ENCODE measurements around the gene TOR1B.
"Not testable (repeated sequence)": the region's sequence is repeated elsewhere in the genome, so short reads cannot be mapped to it uniquely, and the experiment has no call there.

TOR1B gene

DNA sequence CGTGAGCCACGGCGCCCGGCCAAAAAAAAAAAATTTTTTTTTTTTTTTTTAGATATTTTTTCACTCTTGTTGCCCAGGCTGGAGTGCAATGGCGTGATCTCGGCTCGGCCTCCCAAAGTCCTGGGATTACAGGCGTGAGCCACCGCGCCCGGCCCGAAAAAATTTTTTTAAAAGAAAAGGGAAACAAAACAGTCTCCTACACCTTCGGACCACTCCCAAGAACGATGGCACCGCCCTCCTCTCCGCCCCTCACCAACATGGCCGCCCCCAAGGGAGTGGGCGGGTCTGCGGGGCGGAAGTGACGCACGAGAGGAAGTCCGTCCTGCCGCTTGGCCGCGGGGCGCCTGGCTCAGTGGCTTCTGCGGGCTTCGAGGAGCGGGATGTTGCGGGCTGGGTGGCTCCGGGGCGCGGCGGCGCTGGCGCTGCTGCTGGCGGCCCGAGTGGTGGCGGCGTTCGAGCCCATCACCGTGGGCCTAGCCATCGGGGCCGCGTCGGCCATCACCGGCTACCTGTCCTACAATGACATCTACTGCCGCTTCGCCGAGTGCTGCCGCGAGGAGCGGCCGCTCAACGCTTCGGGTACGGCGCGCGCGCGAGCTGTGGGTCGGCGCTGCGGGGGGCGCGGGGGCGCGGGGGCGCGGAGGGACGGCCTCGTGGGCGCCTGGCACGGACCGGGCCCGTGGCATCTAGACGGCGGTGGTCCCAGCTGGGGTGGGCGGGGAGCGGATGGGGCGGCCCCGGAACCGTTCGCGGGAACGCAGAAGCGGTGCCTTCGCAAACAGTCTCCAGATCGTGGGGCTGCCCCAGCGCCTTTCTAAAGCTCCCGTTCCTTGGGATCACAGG lies at the start of gene TOR1B:
Gene TOR1B (plus strand): TSS at position 352 of the 843 bp plus-strand sequence. CDS start 29 bp downstream, at position 381.
- DNase-seq: peak; percentile 98

DNA sequence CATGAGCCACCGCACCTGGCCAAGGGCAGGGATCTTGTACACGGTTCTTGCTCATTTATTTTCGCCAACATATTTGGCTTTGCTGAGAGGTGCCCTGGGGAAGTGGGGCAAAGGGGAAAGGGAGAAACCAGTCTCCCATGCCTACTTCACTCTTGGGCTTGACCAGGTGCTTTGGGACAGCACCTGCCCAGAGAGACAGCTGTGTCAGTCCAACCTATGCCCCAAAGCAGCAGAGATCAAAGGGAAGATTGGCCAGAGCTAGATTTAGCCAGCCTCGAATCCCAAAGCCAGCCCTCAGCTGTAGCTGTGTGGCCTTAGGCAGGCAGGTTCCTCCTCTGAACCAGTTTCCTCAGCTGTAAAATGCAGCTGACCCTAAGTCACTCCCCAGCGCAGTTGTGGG lies 47.8 kb upstream of the TOR1B start:
- no peak for DNase-seq

GRCh38 chr9:129756191-129756590 lies 46.8 kb upstream of the TOR1B start:
- no peak for DNase-seq

GRCh38 chr9:129757045-129757444 lies 45.9 kb upstream of the TOR1B start:
- DNase-seq: no peak

GRCh38 chr9:129759319-129759718 lies 43.7 kb upstream of the TOR1B start:
- DNase-seq: no peak

- no peak for DNase-seq
These were observed 43.0 kb upstream of the TOR1B start for GRCh38 chr9:129759804-129760502.

DNA sequence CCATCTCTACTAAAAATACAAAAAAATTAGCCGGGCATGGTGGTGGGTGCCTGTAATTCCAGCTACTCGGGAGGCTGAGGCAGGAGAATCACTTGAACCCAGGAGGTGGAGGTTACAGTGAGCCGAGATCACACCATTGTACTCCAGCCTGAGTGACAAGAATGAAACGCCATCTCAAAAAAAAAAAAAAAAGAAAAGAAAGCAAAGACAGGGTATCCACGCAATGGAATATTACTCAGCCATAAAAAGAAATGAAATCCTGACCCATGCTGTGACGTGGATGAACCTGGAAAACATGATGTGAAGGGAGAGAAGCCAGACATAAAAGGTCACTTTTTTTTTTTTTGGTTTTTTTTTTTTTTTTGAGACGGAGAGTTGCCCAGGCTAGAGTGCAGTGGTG lies 42.2 kb upstream of the TOR1B start:
- not testable (repeated sequence) for DNase-seq

DNA sequence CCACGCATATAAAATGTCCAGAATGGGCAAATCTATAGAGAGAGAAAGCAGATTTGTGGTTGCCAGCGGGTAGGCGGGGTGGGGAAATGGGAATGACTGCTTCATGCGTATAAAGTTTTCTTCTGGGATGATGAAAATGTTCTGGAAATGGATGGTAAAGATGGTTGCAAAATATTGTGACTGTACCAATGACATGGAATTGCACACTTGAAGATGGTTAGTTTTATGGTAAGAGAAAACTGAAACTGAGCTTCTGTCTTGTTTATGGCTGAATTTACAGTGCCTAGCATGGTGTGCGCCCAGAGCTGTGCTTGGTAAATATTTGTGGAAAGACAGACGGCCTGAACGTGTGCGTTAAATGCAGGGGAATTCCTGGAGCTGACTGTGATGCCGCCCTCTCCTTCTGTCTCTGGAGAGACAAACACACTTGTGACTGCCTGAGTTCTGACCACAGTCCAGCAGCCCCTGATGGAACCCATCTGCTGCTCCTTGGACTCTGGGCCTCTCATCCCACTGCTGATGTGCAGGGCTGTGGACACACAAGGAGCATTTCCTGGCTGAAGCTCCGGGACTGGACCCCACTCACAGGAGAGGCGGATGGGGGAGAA lies 41.6 kb upstream of the TOR1B start:
- DNase-seq: no peak

- DNase-seq: no peak
These were observed 41.0 kb upstream of the TOR1B start for GRCh38 chr9:129761901-129762369.

GRCh38 chr9:129762370-129762984 lies 40.5 kb upstream of the TOR1B start:
- not testable (repeated sequence) for DNase-seq

GRCh38 chr9:129762985-129763926 lies 39.7 kb upstream of the TOR1B start:
- no peak for DNase-seq

GRCh38 chr9:129765764-129766317 lies 37.1 kb upstream of the TOR1B start:
- DNase-seq: no peak

DNA sequence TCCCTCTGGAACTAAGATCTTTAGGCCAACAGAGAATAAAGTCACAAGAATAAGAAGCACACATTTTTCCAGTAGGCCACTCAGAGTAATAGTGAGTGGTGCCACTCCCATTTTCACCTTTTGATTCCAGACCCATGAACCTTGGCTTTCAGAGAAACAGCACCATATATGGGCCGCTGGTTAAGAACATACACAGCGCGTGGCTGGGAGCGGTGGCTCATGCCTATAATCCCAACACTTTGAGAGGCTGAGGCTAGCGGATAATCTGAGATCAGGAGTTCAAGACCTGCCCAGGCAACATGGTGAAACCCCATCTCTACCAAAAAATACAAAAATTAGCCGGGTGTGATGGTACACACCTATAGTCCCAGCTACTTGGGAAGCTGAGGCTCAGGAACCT lies 34.5 kb upstream of the TOR1B start:
- no peak for DNase-seq

DNA sequence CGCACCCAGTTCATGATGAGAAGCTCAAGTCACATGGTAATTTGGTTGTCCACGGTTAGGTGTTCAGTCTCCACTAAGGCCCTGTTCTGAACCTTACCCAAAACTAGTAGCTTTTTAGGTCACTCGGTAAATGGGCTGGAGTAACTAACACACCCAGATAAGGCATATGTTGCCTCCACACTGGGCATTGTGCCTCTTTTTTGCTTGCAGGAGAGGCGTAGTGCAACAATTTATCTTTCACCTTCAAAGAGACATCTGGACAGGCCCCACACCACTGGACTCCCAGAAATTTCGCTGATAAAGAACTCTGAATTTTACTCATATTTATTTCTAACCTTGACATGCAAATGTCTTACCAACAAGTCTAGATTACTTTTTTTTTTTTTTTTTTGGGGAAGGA lies 33.3 kb upstream of the TOR1B start:
- no peak for DNase-seq

DNA sequence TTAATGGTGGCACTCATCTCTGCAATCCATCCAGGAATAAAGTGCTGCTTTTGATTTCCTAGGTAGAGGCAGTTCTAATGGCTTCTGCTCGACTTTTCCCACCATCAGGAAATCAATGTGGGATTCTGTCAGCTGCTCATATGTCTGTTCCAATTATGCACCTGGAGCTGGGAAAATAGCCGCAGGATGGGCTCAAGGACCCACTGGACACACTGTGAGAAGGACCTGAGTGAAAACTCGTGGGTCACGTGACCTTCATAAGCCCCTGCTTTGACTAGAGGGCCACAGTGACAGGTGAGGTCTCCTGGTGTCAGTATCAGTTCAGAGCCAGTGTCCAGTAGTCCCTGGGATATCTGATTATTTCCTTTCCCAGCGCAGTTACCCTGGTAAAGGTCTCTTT lies 32.2 kb upstream of the TOR1B start:
- no peak for DNase-seq

- DNase-seq: no peak
These were observed 29.5 kb upstream of the TOR1B start for GRCh38 chr9:129773262-129774048.

DNA sequence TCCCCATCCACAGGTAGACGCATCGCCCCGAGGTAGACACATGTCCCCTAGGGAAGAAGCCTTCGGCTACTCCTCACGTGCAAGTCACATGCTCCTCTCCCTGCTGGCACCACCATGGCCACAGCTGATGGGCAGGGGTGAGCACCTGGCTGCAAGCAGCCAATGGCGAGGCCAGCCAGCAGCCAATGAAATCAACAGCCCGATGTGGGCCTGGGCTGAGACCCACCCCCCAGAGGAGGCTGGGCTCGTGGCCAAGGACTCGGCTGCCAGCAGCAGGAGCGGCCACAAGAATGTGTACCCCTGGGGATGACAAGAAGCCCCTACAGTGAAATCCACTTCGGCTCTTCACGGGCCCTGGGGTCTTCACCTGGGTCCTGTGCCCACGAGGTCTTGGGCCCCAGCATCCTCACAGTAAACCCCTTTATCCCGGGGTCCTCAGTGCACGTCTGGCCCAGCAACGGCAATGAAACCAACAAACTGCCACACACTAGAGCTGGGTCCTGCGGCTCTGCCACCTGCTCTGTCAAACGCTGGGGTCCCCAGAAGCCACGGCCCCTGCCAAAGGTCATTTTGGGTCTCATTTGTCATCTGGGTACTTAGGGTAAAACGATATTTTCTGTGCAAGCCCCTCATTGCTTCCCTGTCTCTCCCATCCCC lies 28.1 kb upstream of the TOR1B start:
- peak; percentile 34 for DNase-seq

- DNase-seq: no peak
These were observed 27.6 kb upstream of the TOR1B start for GRCh38 chr9:129775448-129775798.

DNA sequence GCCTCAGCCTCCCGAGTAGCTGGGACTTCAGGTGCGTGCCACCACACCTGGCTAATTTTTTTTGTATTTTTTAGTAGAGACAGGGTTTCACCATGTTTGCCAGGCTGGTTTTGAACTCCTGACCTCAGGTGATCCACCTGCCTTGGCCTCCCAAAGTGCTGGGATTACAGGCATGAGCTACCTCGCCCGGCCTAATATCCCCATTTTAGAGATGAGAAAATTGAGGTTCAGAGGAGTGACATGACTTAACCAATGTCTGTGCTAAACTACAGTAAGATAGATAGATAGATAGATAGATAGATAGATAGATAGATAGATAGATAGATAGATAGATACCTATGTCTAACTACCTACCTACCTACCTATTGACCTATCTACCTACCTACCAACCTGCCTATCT lies 26.9 kb upstream of the TOR1B start:
- not testable (repeated sequence) for DNase-seq

- DNase-seq: no peak
These were observed 26.4 kb upstream of the TOR1B start for GRCh38 chr9:129776566-129776937.

Measured in NCI-H69 (cell line).